Iris pigment epithelial cell (primary cell): Measurements from ENCODE around the gene POLQ.
"Not testable (repeated sequence)": the region's sequence is repeated elsewhere in the genome, so short reads cannot be mapped to it uniquely, and the experiment has no call there.

Experiments used
- DNase-seq: peaks from one replicate; pipeline ENCODE4 v3.0.0-alpha.2; 2011; ENCODE audit warnings: low read depth

POLQ gene

DNA sequence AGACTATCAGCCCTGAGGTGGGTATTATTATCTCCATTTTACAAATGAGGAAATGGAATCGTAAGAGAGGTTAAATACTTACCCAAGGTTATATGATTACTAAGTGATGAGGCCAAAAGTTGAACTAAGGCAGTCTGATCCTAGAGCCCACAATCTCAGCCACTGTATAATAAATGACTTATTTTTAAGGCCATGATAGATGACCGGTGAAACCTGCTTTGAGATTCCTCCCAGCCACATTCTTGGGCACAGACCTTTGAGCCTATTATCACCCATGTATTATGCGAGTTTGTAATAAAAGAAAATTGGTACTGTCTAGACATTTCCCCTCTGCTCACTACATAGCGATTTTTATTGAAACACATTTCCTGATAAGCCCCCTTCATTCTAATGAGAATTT lies 37.4 kb downstream of the POLQ start:
- DNase-seq = no peak

DNA sequence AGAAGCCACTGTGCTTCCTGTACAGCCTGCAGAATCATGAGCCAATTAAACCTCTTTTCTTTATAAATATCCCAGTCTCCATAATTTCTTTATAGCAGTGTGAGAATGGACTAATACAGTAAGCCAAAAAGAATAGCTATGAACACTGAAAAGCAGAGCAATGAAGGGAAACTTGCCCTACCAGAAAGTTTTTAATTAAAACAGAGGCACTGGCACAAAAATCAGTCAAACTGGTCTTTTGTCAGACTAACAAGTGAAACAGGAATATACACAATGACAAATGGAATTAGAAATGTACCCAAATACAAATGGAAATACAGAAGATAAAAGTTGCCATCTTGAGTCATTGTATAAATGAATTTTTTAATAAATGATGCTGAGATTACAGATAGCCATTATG lies 40.5 kb downstream of the POLQ start:
- DNase-seq = no peak

DNA sequence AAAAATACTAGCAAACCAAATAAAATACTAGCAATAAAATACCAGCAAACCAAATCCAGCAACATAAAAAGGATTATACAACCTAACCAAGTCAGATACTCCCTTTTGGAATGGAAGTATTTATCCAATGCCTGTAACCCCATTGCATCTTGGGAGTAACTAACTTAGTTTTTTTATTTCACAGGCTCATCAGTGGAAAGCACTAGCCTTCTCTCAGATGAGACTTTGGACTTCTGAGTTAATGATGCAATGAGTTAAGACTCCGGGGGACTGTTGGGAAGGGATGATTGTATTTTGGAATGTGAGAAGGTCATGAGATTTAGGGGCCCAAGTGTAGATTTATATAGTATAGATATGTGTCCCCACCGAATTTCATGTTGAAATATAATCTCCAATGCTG lies 41.2 kb downstream of the POLQ start:
- no peak for DNase-seq

GRCh38 chr3:121496786-121497185 lies 49.0 kb downstream of the POLQ start:
- DNase-seq = no peak

DNA sequence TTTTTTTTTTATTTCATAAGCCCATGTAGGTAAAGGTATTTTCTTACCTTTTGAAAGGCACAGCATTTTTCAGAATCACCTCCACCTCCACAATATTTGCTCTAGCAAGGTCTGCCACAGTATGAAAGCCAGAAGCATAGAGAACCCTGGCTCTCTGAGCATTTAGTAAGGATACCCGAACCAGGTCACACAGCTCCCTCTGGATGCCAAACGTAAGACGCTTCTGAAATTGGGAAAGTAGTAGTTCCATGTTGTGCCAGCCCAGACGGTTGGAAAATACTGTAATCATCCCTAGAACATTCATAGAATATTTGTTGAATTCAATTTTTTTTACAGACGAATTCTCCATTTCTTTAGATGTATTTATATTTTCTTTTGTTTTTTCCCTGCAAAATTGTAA lies 52.4 kb downstream of the POLQ start:
- no peak for DNase-seq

- DNase-seq = no peak
Measured at GRCh38 chr3:121491683-121492320, 54.0 kb downstream of the POLQ start.

DNA sequence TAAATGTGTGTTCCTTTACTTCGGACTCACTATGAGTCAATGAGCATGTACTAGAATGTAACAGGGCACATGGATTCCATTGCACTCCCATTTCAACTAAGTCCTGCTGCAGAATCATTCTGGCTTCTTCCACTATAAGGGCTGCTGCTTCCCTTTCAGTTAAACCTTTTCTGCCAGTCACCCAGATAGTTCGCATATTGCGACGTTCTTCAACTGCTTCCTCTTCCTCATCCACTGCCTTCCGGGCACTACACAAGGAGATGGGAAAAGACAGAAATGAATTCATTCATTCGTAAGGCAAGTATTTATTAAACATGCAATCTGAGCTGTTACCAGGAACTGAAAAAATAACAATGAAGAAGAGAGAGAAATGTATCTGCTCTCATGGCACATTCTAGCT lies 55.6 kb downstream of the POLQ start:
- no peak for DNase-seq

GRCh38 chr3:121488628-121489027 lies 57.2 kb downstream of the POLQ start:
- DNase-seq = no peak

DNA sequence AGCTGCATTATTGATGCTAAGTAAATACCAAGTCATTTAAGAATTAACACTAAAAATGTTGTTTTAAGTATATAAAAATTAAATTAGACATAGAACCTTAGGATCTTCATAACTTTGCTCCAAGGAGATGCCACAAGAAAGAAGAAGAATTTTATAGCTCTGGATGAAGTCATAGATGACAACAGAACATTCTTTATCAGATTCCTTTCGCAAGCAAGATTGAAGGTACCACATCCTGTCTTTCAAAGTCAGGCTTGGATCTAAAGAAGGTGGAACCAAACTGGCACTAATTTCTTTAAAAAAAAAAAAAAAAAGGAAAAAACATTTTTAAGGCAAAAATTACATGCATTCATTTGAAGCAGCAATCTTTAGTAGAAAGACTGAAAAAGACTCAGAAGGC lies 62.5 kb downstream of the POLQ start:
- peak; percentile 51 for DNase-seq

GRCh38 chr3:121482660-121483059 lies 63.1 kb downstream of the POLQ start:
- DNase-seq = peak; percentile 81

- DNase-seq = peak; percentile 34
Measured at GRCh38 chr3:121481106-121481880, 64.5 kb downstream of the POLQ start.

DNA sequence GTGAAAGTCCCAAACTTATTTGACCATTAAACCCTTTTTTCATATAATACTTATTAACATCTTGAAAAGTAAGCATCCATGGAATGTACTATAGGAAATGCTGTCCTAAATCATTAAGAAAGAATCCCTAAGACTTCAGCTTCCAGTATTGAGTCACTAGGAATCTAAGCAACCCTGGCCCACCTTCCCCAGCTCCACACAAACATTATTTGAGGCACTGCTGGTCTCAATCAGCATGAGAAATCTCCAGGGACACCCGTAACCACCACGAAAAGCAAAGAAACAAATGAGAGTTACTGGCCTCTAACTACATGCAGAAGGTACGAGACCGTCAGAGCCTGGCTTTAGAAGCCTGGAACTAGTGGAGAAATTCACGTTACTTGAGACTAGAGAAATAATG lies 68.2 kb downstream of the POLQ start:
- peak; percentile 71 for DNase-seq

DNA sequence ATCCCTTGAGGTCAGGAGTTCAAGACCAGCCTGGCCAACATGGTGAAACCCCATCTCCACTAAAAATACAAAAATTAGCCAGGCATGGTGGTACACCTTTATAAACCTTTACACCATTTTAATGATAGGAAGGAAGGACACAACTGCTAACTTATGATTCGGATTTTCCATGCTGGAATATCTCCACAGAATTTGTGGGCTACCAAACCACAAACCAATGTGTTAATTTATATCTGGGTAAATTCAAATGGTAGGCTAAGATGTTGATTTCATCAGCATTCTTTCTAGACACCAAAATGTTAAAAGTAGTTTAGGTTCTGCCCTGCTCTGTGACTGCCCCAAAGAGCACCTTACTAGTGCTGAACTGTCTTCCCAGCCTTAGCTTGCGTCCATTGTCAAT lies 72.8 kb downstream of the POLQ start:
- DNase-seq = no peak

GRCh38 chr3:121467085-121467484 lies 78.7 kb downstream of the POLQ start:
- no peak for DNase-seq

- DNase-seq = peak; percentile 47
Measured at GRCh38 chr3:121463745-121464144, 82.0 kb downstream of the POLQ start.

GRCh38 chr3:121462565-121462964 lies 83.2 kb downstream of the POLQ start:
- DNase-seq = no peak

- DNase-seq = not testable (repeated sequence)
Measured at GRCh38 chr3:121451752-121452151, 94.0 kb downstream of the POLQ start.

GRCh38 chr3:121443456-121443855 lies 102.3 kb downstream of the POLQ start:
- DNase-seq = peak; percentile 59

GRCh38 chr3:121436641-121437040 lies 109.1 kb downstream of the POLQ start:
- DNase-seq = peak; percentile 9

DNA sequence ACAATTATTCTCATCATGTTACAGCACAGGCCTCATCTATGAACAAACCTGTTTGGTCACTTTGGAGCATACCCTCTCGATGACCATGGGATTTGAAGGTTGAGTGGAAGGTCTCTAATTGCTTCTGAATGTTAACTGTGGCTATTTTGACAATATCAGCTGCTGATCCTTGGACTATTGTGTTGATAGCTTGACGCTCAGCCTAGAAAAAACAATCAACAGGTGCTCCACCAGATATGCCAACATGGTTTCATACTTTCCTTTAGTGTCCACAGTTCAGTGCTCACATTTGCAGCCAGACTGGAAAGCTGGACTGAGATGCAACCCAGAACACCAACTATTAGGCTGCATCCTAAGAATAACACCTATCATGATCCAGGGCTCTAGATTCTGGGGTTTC lies 109.7 kb downstream of the POLQ start:
- DNase-seq = no peak

GRCh38 chr3:121431726-121432517 lies 113.9 kb downstream of the POLQ start:
- peak; percentile 74 for DNase-seq

DNA sequence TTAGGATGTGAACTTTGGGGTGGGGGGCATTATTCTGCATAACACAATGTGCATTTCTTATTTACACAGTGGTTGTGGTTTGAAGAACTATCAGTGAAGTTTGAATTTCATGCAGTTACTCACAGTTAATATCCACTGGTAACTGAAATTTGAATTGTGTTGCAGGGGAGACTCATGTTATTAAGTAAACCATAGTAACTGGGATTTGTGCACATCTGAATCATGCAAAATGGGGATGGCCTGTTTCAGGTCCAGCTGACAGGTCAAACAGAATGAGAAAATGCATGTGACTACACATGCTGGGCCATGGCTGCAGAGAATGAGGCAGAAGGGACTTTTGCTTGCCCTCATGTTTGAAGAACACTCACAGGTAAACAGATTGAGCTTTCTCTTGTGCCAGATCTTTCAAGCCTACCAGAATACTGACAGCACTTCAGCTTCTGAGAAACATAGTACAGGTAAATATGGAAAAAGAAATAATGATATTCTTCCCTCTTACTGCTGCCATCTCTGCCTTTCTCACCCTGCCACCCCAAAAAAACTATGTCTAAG lies 115.0 kb downstream of the POLQ start:
- no peak for DNase-seq

DNA sequence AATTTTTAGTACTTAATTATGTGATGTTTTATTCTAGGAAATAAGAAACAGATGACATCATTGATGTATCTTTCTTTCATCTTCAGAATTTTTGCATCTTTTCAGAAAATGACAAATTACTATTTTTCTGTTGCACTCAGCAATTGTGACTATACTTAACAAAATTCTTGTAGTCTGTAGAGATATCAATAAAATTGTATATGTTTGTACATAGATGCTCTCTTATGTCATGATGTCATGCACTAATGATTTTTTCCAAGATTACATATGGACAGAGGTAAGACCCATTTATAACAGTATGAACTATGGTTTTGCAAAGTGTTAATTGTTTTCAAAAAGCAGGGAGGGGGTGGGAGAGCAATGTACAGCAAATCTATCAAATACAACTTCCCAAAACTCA lies 121.2 kb downstream of the POLQ start:
- DNase-seq = no peak
